Measurements from ENCODE around the gene CNIH4. TPM values are rescaled to one million over a fixed set of nuclear protein-coding genes. Genes with fewer than 3 reads are reported as not detected.
A peak's percentile ranks its signal among the peaks of the same experiment; 100 is the strongest.

The CNIH4 gene
- total RNA-seq, 3 donors from 2014 or later = 53.3 to 60.5 (median 54.7) TPM

DNA sequence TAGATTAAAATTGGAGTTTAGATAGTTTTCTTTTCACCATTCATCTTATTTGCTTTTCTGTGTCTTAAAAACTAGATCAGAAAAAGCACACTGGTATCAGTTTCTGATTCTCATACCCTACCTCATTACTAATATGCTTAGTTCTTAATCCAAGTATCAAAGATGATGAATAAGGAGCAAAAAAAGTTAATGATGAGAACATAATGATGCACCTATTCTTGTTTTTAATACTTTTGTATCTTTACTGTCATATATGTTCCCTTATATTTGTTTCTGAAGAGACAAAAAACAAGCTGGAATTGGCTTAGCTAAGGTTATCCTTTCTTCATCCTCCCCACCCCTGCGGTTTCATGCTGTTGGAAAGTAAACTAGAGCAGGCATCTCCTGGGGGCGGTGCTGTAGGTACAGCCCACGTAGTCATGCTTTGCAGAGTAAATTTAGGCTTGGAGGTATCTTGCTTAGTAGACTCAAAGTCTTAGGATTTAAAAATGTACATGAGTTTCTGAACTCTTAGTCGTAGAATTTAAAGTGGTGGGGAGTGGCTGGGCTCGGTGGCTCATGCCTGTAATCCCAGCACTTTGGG, 16.4 kb downstream of the CNIH4 start:
- H3K4me1 ChIP-seq (ENCODE audit: low read depth) = no peaks in the 10 kb centered on the region
- TF ChIP-seq, protein P1, sequence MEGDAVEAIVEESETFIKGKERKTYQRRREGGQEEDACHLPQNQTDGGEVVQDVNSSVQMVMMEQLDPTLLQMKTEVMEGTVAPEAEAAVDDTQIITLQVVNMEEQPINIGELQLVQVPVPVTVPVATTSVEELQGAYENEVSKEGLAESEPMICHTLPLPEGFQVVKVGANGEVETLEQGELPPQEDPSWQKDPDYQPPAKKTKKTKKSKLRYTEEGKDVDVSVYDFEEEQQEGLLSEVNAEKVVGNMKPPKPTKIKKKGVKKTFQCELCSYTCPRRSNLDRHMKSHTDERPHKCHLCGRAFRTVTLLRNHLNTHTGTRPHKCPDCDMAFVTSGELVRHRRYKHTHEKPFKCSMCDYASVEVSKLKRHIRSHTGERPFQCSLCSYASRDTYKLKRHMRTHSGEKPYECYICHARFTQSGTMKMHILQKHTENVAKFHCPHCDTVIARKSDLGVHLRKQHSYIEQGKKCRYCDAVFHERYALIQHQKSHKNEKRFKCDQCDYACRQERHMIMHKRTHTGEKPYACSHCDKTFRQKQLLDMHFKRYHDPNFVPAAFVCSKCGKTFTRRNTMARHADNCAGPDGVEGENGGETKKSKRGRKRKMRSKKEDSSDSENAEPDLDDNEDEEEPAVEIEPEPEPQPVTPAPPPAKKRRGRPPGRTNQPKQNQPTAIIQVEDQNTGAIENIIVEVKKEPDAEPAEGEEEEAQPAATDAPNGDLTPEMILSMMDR (IDR thresholded peaks at IDR 0.05) = no peak
- intact Hi-C loops (cut with DNase I, micrococcal nuclease) = no loop called here
- H3K4me3 ChIP-seq = no peak overlapping the region
- peaks cover 9% of the 10 kb centered on the region for H3K36me3 ChIP-seq (ENCODE audit: low read depth)
- no peaks in the 10 kb centered on the region for H3K9me3 ChIP-seq
- no peak for ATAC-seq
- DNase-seq = no peak

GRCh38 chr1:224375059-224375458, 18.4 kb downstream of the CNIH4 start:
- TF ChIP-seq, protein P1 (IDR thresholded peaks at IDR 0.05) = no peak
- Histone ChIP-seq H3K36me3 (ENCODE audit: low read depth) (peaks cover 5% of the 10 kb centered on the region), H3K9me3 (no peaks in the 10 kb centered on the region), H3K4me3 (no peak overlapping the region), H3K4me1 (ENCODE audit: low read depth) (no peaks in the 10 kb centered on the region)
- DNase-seq = no peak
- intact Hi-C loops (cut with DNase I, micrococcal nuclease) = no loop called here
- ATAC-seq = no peak

DNA sequence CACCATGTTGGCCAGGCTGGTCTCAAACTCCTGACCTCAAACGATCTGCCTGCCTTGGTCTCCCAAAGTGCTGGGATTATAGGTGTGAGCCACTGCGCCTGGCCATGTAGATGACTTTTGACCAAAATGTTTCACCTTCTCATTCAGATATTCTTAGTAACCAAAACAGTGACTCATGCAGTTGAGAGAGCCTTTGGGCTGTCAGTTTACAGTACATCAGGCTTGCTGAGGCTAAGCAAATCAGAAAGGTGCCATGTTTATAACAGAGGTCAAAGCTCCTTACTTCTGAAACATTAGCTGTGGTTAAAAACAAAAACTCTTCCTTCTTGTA, 21.0 kb downstream of the CNIH4 start:
- peak; percentile 68 for ATAC-seq
- intact Hi-C loops (cut with DNase I, micrococcal nuclease) = no loop called here
- no peak for DNase-seq
- no peak overlapping the region for H3K4me3 ChIP-seq
- H3K36me3 ChIP-seq (ENCODE audit: low read depth) = no peaks in the 10 kb centered on the region
- H3K9me3 ChIP-seq = no peaks in the 10 kb centered on the region
- TF ChIP-seq, protein P1 (IDR thresholded peaks at IDR 0.05) = no peak
- H3K4me1 ChIP-seq (ENCODE audit: low read depth) = no peaks in the 10 kb centered on the region

- Histone ChIP-seq H3K9me3 (no peaks in the 10 kb centered on the region), H3K4me1 (ENCODE audit: low read depth) (no peaks in the 10 kb centered on the region), H3K4me3 (no peak overlapping the region), H3K36me3 (ENCODE audit: low read depth) (no peaks in the 10 kb centered on the region)
- DNase-seq = no peak
- intact Hi-C loops (cut with DNase I, micrococcal nuclease) = no loop called here
- no peak for ATAC-seq
- TF ChIP-seq, protein P1 (IDR thresholded peaks at IDR 0.05) = no peak
Observed at GRCh38 chr1:224378855-224379631, 22.4 kb downstream of the CNIH4 start.

- ATAC-seq = peak; percentile 77
- Histone ChIP-seq H3K9me3 (no peaks in the 10 kb centered on the region), H3K4me3 (no peak overlapping the region), H3K4me1 (ENCODE audit: low read depth) (no peaks in the 10 kb centered on the region), H3K36me3 (ENCODE audit: low read depth) (no peaks in the 10 kb centered on the region)
- TF ChIP-seq, protein P1 (IDR thresholded peaks at IDR 0.05) = no peak
- intact Hi-C loops (cut with DNase I, micrococcal nuclease) = no loop called here
- peak in 1 of 3 donors; percentile 34 for DNase-seq
Observed at GRCh38 chr1:224380003-224380402, 23.3 kb downstream of the CNIH4 start.
